Measurements from ENCODE around the gene NGEF.

NGEF gene

DNA sequence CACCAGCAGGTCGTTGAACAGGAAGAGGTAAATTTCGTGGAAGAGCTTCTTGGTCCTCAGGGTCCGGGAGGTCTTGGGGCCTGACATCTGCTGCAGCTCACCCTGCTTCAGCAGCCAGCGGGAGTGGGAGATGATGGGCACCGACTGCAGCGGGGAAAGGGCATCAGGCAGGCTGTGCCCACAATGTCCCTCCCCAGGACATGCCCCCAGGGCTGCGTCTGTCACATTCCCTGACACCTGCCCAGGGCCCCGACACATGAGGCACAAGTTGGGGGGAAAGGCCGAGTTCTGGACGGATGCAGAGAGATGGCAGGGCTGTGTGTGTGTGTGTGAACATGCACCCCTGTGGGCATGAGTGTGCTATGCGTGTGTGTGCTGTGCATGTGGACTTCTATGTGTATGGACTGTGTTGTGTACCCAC lies 129.0 kb downstream of the NGEF start:
- DNase-seq (ENCODE audit: low read depth) = no peak

DNA sequence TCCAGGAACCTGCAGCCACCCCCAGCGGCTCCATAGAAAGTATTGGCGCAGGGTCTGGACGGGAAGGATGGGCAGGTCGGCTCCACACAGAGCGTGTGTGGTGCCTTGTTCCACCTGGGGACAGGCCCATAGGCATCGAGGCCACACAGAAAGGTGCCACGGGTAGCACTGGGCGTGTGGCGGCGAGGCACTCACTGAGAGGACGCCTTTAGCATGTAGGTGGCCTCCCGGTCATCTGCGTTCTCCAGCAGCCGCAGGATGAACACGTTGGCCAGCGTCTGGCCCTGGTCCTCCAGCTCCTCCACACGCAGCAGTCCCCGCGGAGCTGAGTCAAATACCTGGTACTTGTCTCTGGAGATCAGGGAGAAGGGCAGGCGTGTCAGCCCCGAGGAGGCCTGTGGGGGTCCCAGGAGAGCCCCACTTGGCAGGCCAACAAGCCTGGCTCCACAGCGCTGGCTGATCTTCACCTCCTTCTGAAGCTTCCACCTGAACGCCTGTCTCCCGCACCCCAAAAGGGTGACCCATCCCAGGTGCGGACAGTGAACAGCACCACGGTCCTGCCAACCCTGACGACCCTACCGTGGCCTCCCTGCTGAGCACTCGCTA lies 129.8 kb downstream of the NGEF start:
- no peak for DNase-seq (ENCODE audit: low read depth)

DNA sequence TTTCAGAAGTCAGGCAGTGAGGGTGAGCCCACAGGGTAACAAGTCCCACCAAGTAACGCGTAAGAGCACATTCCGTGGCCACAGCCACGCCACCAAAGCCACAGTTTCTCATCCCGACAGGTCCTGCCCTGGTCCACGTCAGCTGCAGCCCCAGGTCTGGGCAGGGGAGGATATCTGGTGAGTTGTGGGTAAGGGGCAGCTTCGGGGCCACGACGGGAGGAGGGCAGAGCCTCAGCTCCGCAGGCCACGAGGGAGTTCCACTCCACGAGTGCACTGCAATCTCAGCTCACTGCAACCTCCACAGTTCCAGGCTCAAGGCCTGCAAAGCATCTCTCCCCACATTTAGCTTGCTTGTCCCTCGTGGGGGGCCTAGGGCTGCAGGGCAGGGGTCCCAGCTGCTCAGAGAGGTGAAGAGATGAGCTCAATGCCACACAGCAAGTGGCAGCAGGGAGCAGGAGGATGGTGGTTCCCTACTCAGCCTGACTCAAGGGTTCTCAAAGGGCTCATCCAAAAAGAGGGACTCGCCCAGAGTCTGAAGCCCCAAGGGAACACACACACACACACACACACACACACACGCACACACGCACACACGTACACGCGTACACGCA lies 130.4 kb downstream of the NGEF start:
- DNase-seq (ENCODE audit: low read depth) = no peak

GRCh38 chr2:232882085-232882484 lies 131.0 kb downstream of the NGEF start:
- DNase-seq (ENCODE audit: low read depth) = no peak

DNA sequence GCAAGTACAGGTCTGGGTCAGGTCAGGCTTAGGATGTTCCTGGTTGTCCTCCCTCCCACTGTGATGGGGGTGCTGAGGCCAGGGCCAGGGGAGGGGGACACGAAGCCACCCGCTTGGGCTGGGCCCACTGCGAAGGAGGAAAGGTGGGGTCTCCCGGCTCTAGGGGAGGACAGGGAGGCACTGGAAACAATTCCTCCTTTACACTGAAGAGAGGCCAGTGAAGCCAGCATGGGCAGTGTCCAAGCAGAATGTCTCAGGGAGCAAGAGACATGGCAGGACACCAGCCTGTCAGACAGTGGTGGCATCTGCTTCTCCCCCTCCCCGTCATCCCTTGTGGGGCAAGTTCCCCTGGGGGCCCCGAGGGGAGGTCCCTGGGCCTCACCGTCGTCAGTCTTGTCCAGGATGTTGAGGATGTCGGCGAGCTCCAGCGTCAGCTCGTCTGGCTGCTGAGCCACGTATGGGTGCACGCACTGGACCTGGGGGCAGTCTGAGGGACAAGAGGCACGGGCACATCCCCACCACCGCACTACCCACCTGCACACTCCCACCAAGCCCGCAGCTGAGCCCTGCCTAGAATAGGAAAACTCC lies 132.2 kb downstream of the NGEF start:
- DNase-seq (ENCODE audit: low read depth) = no peak

GRCh38 chr2:232879618-232880494 lies 133.2 kb downstream of the NGEF start:
- no peak for DNase-seq (ENCODE audit: low read depth)

DNA sequence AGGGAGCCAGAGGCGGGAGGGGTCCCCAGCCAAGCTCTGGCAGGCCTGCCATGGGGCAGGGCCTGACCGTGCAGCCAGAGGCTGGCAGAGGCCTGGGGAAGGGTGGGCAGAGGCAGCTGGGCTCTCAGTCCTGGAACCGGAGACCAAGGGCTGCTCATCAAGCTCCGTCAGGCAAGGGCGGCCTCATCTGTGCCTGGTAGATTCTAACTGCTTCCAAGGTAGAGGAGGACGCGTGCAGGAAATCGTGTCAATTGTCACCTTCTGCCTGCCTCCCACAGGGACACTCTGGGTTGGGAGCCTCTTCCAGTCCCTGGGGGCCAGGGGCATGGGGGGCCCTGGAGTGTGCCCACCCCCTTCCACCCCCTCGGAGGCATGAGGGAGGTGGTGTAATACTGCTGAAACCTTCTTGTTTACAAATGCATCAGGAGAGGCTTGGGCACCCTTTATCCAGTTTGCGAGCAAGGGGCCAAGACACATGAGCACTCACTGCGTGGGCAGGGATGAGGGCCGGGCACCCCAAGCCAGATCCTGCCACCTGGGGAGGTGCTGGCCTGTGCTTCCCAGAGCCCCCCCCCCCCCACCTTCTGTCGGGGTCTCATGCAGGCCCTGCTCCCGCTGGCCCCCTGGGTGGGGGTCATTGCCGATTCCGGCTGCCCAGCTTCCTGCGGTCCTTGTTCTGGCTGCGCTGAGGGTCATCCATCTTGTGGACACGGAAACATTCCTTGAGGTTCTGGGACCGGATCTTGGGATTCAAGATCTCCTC lies 134.0 kb downstream of the NGEF start:
- no peak for DNase-seq (ENCODE audit: low read depth)

- no peak for DNase-seq (ENCODE audit: low read depth)
These were observed 135.0 kb downstream of the NGEF start for GRCh38 chr2:232877940-232878511.

- DNase-seq (ENCODE audit: low read depth) = no peak
These were observed 136.0 kb downstream of the NGEF start for GRCh38 chr2:232876978-232877441.

- DNase-seq (ENCODE audit: low read depth) = peak; percentile 12
These were observed 136.7 kb downstream of the NGEF start for GRCh38 chr2:232876161-232876977.

DNA sequence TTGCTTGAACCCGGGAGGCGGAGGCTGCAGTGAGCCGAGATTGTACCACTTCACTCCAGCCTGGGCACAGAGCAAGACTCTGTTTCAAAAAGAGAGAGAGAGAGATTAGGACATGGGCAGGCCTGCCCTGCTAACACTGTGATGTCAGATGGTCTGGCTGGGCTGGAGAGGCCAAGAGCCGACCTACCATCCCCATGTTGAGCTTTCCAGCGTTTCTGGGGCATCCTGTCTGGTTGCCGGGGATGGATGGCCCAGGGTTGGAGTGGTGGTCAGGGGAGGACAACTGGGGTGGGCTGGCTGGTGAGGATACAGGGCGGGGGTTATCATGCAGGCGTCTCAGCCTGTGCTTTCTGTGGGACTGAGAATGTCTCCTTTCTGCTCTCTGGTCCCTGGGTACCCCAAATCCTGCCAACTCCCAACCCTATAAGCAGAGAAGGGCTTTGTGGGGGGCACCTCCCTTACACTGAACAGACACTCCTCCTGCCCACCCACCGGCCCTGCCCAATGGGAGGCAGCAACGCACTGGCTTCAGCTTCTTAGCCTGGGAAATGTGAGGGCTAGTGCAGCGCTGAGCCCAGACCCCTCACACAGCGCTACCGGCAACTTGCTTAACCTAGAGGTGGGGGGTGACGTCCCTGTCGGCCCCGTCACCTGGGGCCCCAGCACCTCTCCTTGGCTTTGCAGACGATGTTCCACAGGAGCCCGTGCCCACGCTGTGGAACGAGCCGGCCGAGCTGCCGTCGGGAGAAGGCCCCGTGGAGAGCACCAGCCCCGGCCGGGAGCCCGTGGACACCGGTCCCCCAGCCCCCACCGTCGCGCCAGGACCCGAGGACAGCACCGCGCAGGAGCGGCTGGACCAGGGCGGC lies 137.6 kb downstream of the NGEF start:
- DNase-seq (ENCODE audit: low read depth) = no peak

- DNase-seq (ENCODE audit: low read depth) = no peak
These were observed 138.3 kb downstream of the NGEF start for GRCh38 chr2:232874677-232875223.

GRCh38 chr2:232873909-232874641 lies 139.0 kb downstream of the NGEF start:
- DNase-seq (ENCODE audit: low read depth) = no peak

DNA sequence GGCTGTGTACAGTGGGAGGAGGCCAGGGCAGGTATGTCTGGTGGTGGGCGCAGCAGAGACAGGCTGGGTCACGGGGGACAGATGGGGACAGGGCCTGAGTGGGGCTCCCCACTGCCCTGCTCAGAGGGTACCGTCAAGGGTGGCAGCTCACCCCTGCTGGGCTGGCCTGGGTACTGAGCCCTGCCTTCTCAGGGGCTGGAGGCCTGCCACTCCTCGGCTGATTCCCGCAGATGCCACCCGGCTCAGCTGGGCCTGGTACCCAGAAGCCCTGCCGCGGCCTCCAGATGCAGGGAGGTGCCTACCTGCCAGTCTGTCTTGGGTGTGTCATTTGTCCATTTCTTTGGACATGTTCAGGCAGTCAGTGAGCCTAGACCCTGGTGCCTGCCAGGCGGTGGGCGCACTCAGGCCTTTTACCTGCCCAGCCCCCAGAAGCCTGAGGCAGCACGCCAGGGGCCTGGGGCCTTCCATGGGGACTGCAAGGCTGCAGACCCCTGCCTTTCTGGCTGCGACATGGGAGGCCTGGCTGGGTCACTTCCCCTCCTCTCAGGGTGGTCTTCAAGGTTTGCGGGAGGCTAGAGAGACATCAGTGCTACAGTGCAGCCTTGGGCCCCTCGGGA lies 139.7 kb downstream of the NGEF start:
- no peak for DNase-seq (ENCODE audit: low read depth)

GRCh38 chr2:232872826-232873225 lies 140.2 kb downstream of the NGEF start:
- no peak for DNase-seq (ENCODE audit: low read depth)

DNA sequence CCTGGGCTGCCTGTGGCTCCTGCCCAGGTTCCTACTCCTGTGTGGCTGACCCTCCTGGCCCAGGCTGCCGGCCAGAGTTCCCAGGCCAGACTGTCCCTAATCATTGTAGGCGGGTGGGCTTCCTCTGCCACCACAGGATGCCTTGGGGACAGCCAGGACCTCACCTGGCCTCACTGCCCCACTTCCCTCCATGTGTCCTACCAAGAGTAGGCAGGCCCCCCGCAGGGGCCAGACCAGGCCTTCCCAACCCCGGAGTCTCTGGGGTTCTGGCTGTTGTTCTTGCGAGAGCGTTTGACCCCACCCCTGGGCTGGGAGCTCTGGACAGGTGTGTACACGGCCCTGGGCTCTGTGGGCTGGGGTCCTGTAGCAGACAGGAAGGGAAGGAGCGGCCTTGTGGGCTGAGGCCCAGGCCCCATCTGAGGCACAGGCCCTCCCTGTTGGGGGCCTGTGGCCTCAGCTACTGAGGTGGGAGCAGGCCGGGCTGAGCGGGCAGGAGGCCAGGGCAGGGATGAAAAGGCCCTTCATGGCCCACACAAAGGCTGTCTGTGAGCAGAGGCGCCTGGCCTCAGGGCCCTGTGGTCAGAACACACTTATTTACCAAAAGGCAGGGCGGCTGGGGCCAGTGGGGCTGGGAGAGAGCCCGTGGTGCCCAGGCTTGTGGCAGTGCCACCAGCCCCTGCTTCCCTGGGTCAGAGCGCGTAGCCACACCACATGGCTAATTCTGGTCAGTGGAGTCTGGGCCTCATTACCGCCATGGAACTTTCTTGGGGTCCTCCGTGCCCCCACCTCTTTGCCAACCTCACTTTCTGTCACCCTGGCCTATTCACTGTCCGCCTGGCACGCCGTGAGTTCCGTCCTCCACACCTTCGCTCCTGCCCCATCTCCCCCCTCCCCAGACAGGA lies 141.0 kb downstream of the NGEF start:
- no peak for DNase-seq (ENCODE audit: low read depth)

GRCh38 chr2:232871418-232871834 lies 141.6 kb downstream of the NGEF start:
- DNase-seq (ENCODE audit: low read depth) = no peak
